Activated CD4-positive, alpha-beta memory T cell treated with anti-CD3 and anti-CD28 coated beads for 36 hours (primary cell): ENCODE measurements around the gene TMEM37. TPM values are rescaled to one million over a fixed set of nuclear protein-coding genes. Genes with fewer than 3 reads are reported as not detected.

Experiments
- CTCF ChIA-PET: fragments of 350-600 bp; sonication (Branson Sonifier 250); formaldehyde crosslinking; loops from one replicate; lab custom pipeline; 2021; ENCODE audit warnings: antibody characterized with exemption, inconsistent platforms; lab: Charles Lee
- POLR2A ChIA-PET: fragments of 350-600 bp; sonication (Branson Sonifier 250); formaldehyde crosslinking; loops from one replicate; lab custom pipeline; 2021; ENCODE audit warnings: antibody characterized with exemption; lab: Charles Lee
- DNase-seq: peaks from one replicate; pipeline ENCODE4 v3.0.0-alpha.2; 2020
- H3K27ac Mint-ChIP-seq: one replicate; pipeline ENCODE4 v1.8.0; 2021; ENCODE audit warnings: mixed read lengths
- H3K27me3 Mint-ChIP-seq: one replicate; pipeline ENCODE4 v1.8.0; 2021; ENCODE audit warnings: mixed read lengths
- H3K36me3 Mint-ChIP-seq: one replicate; pipeline ENCODE4 v1.8.0; 2021; ENCODE audit warnings: mixed read lengths
- H3K4me1 Mint-ChIP-seq: one replicate; pipeline ENCODE4 v1.8.0; 2021; ENCODE audit warnings: low read depth, mixed read lengths
- H3K4me3 Mint-ChIP-seq: one replicate; pipeline ENCODE4 v1.8.0; 2021; ENCODE audit warnings: mild to moderate bottlenecking, mixed read lengths
- H3K9me3 Mint-ChIP-seq: one replicate; pipeline ENCODE4 v1.8.0; 2021; ENCODE audit warnings: mixed read lengths
- intact Hi-C: fragments of 100-400 bp; cut with micrococcal nuclease; formaldehyde crosslinking; loops from one replicate; pipeline ENCODE4 v1.15.1; 2023
- total RNA-seq, 2 experiments: library from RNA; stranded (reverse); gene quantifications; one replicate each; pipeline ENCODE4 v1.2.3, GENCODE V29; 2021

TMEM37 gene
- total RNA-seq, 2 experiments from 2014 or later = not detected

- no peak overlapping the region for H3K27ac Mint-ChIP-seq
- ChIA-PET CTCF (no interaction called here), POLR2A (no interaction called here)
- no peaks in the 10 kb centered on the region for H3K36me3 Mint-ChIP-seq
- no peaks in the 10 kb centered on the region for H3K4me1 Mint-ChIP-seq
- H3K27me3 Mint-ChIP-seq = peaks cover 8% of the 10 kb centered on the region
- no peak overlapping the region for H3K4me3 Mint-ChIP-seq
- intact Hi-C loops = no loop called here
- H3K9me3 Mint-ChIP-seq = no peaks in the 10 kb centered on the region
- no peak for DNase-seq
These were observed 22.4 kb downstream of the TMEM37 start for GRCh38 chr2:119453972-119454593.

DNA sequence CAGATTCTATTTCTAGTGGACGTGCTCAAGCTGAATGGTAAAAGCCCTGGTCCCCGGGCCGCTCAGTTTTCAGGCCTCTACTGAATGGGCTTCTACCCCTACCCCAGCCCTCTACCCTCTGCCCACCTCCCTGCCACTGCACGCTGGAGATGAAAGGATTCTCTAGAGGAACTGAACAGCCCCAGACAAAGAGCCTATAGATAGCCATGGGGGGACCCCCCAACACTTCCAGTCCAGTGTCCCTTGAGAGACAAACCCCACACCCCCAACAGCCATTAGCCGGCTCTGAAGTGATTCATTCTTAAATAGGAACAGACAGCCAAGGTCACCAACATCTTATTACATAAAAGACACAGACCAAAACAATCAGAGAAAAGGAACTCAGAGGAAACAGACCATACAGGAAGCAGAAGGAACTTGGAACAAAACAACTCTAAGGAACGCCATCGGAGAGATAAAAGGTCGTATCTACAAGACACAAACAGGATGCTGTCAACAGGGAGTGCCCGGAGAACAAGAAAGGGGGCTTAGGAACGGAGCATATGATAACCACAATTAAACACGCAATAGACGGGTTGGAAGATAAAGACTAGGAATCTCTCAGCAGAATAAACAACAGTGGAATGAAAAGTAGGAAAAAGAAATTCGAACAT lies 23.5 kb downstream of the TMEM37 start:
- no peak overlapping the region for H3K4me3 Mint-ChIP-seq
- ChIA-PET CTCF (no interaction called here), POLR2A (no interaction called here)
- intact Hi-C loops = no loop called here
- peaks cover 4% of the 10 kb centered on the region for H3K27me3 Mint-ChIP-seq
- no peak for DNase-seq
- no peaks in the 10 kb centered on the region for H3K36me3 Mint-ChIP-seq
- no peaks in the 10 kb centered on the region for H3K9me3 Mint-ChIP-seq
- H3K27ac Mint-ChIP-seq = no peak overlapping the region
- H3K4me1 Mint-ChIP-seq = no peaks in the 10 kb centered on the region

GRCh38 chr2:119460076-119460475 lies 28.4 kb downstream of the TMEM37 start:
- DNase-seq = no peak
- H3K27ac Mint-ChIP-seq = no peak overlapping the region
- no peaks in the 10 kb centered on the region for H3K9me3 Mint-ChIP-seq
- H3K36me3 Mint-ChIP-seq = no peaks in the 10 kb centered on the region
- H3K4me3 Mint-ChIP-seq = no peak overlapping the region
- POLR2A ChIA-PET = no interaction called here
- H3K4me1 Mint-ChIP-seq = no peaks in the 10 kb centered on the region
- intact Hi-C loops = no loop called here
- CTCF ChIA-PET = interaction anchor here (2.3 kb wide), 1 partner anchor 16 kb away, joined by 7 read pairs; no protein-coding TSS in a partner anchor
- H3K27me3 Mint-ChIP-seq = no peaks in the 10 kb centered on the region

GRCh38 chr2:119461811-119462210 lies 30.2 kb downstream of the TMEM37 start:
- DNase-seq = no peak
- Mint-ChIP-seq H3K4me3 (no peak overlapping the region), H3K36me3 (no peaks in the 10 kb centered on the region), H3K27ac (no peak overlapping the region), H3K4me1 (no peaks in the 10 kb centered on the region), H3K27me3 (no peaks in the 10 kb centered on the region), H3K9me3 (no peaks in the 10 kb centered on the region)
- CTCF ChIA-PET = no interaction called here
- POLR2A ChIA-PET = interaction anchor here (0.9 kb wide), 1 partner anchor 94 kb away, joined by 3 read pairs; the partner anchor contains the start of genes C2orf76 and DBI
- intact Hi-C loops = no loop called here

GRCh38 chr2:119462574-119462973 lies 30.9 kb downstream of the TMEM37 start:
- DNase-seq = no peak
- Mint-ChIP-seq H3K27me3 (no peaks in the 10 kb centered on the region), H3K36me3 (no peaks in the 10 kb centered on the region), H3K27ac (no peak overlapping the region), H3K4me1 (no peaks in the 10 kb centered on the region), H3K9me3 (no peaks in the 10 kb centered on the region), H3K4me3 (no peak overlapping the region)
- intact Hi-C loops = no loop called here
- POLR2A ChIA-PET = no interaction called here
- CTCF ChIA-PET = no interaction called here

DNA sequence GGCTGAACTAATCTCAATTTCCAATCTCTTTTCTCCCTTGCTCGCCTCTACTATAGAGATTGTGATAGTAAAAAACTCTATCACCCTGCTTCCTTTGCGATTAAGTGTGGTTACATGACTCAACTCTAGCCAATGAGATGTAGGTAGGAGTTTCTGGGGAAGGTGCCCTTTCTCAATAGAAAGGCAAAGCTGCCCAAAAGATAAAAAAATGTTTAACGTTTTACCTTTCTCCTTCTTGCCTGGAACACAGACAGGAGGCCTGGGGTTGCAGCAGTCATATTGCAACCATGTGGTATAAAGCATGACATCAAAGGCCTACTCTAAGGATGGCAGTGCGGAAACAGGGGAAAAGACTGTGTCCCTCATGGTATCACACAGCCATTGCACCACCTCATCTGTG lies 31.5 kb downstream of the TMEM37 start:
- no peak overlapping the region for H3K4me3 Mint-ChIP-seq
- no peaks in the 10 kb centered on the region for H3K9me3 Mint-ChIP-seq
- POLR2A ChIA-PET = no interaction called here
- H3K4me1 Mint-ChIP-seq = no peaks in the 10 kb centered on the region
- H3K27ac Mint-ChIP-seq = no peak overlapping the region
- H3K27me3 Mint-ChIP-seq = no peaks in the 10 kb centered on the region
- peak; percentile 21 for DNase-seq
- intact Hi-C loops = no loop called here
- H3K36me3 Mint-ChIP-seq = no peaks in the 10 kb centered on the region
- CTCF ChIA-PET = no interaction called here

DNA sequence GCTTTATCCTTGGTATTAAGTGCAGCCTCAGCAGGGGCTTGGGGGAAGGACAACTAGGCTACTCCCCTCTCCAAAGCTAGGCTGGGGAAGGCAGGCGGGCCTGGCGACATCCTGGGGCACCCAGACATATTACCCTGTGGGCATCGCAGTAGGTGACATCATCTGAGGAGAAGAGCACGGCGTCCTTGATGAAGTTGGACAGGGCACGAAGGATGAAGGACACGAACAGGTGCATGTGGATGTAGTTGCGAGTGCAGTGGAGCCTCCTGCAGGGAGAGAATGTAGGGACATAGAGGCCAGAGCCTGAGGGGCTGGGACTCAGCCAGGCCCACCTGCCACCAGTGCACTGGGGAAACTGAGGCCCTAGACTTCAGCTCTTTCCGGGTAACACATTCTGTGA lies 32.3 kb downstream of the TMEM37 start:
- intact Hi-C loops = no loop called here
- H3K9me3 Mint-ChIP-seq = no peaks in the 10 kb centered on the region
- no peak overlapping the region for H3K4me3 Mint-ChIP-seq
- ChIA-PET POLR2A (no interaction called here), CTCF (no interaction called here)
- H3K27me3 Mint-ChIP-seq = peaks cover 1% of the 10 kb centered on the region
- H3K4me1 Mint-ChIP-seq = no peaks in the 10 kb centered on the region
- H3K36me3 Mint-ChIP-seq = no peaks in the 10 kb centered on the region
- no peak for DNase-seq
- H3K27ac Mint-ChIP-seq = no peak overlapping the region

- Mint-ChIP-seq H3K27ac (no peak overlapping the region), H3K27me3 (peaks cover 1% of the 10 kb centered on the region), H3K9me3 (no peaks in the 10 kb centered on the region), H3K4me1 (no peaks in the 10 kb centered on the region), H3K4me3 (no peak overlapping the region), H3K36me3 (no peaks in the 10 kb centered on the region)
- CTCF ChIA-PET = interaction anchor here (1.2 kb wide), 1 partner anchor 12 kb away, joined by 4 read pairs; no protein-coding TSS in a partner anchor
- intact Hi-C loops = no loop called here
- POLR2A ChIA-PET = no interaction called here
- DNase-seq = no peak
These were observed 33.3 kb downstream of the TMEM37 start for GRCh38 chr2:119464981-119465380.

DNA sequence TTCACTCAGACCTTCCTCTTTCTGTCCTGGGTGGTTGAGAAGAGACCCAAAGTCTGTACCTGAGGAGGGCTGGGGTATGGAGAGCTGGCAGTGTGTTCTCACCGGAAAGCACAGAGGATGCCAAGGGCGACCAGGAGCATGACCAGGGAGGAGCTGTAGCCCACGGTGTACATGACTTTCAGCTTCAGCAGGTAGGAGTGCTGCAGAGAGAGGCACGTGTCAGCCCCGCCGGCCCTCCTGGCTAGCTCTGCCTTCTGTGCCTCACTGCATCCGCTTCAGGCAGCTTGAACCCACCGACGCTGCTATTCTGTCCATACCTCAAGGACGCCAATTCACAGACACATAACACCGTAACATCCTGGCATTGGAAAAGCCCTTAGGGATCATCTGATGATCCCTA lies 34.0 kb downstream of the TMEM37 start:
- CTCF ChIA-PET = interaction anchor here (1.2 kb wide), 1 partner anchor 11 kb away, joined by 4 read pairs; no protein-coding TSS in a partner anchor
- no peak for DNase-seq
- Mint-ChIP-seq H3K4me1 (no peaks in the 10 kb centered on the region), H3K4me3 (no peak overlapping the region), H3K36me3 (no peaks in the 10 kb centered on the region), H3K27me3 (peaks cover 1% of the 10 kb centered on the region), H3K27ac (no peak overlapping the region), H3K9me3 (no peaks in the 10 kb centered on the region)
- intact Hi-C loops = no loop called here
- POLR2A ChIA-PET = no interaction called here

- ChIA-PET CTCF (no interaction called here), POLR2A (no interaction called here)
- H3K27me3 Mint-ChIP-seq = peaks cover 1% of the 10 kb centered on the region
- no peak for DNase-seq
- H3K36me3 Mint-ChIP-seq = no peaks in the 10 kb centered on the region
- H3K27ac Mint-ChIP-seq = no peak overlapping the region
- H3K4me3 Mint-ChIP-seq = no peak overlapping the region
- intact Hi-C loops = no loop called here
- no peaks in the 10 kb centered on the region for H3K9me3 Mint-ChIP-seq
- H3K4me1 Mint-ChIP-seq = no peaks in the 10 kb centered on the region
These were observed 34.7 kb downstream of the TMEM37 start for GRCh38 chr2:119466373-119466772.

DNA sequence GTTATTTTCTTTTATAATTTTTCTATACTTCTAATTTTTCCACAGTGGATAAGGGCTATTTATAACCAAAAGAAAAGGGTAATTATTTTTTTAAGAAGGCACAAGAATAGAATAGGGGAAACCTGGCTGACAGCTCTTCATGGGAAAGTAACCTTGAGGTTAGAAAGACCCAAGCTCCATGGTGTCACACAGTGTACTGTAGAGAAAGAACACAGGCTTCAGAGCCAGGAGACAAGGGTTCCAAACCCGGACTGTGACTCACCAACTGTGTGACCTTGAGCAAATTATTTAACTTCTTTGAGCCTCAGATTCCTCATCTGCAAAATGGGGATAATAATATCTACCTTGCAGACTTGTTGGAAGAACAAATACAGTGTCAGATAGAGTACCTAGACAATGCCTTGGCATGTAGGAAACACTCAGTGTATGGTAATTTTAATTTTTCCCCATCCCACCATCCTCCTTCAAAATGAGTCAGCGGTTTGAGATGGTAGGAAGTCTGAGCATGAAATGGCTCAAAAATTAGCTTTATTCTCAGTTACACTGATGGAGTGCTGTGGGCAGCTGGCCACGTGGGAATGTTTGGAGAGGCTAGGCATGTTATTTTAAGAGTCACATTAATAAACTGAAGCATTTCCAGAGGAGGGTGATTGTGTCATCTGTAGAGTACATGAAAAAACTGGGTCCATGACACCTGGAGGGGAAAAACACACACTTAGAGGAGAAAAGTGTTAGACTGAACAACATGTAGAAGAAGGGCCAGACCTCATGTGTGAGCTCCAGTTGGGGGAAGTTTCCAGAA lies 36.7 kb downstream of the TMEM37 start:
- POLR2A ChIA-PET = no interaction called here
- DNase-seq = no peak
- no peaks in the 10 kb centered on the region for H3K4me1 Mint-ChIP-seq

DNA sequence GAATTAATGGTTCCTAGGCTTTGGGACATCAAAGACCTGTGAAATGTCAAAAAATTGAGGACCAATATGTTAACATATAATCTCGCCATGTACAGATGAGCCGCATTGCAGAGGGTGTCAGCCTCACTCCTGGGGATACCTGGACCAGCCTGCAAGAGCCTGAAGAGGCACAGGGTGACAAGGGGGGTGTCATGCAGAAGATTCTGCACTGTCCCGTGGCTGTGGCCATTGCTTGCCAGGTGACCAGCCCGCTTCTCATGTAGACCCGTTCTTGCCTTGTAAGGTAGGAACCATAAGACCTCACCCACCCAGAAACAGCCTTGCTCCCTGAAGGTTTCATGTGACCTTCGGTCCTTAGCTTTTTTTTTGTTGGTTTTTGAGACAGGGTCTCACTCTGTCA lies 37.5 kb downstream of the TMEM37 start:
- H3K9me3 Mint-ChIP-seq = no peaks in the 10 kb centered on the region
- intact Hi-C loops = no loop called here
- H3K27me3 Mint-ChIP-seq = peaks cover 1% of the 10 kb centered on the region
- H3K4me3 Mint-ChIP-seq = no peak overlapping the region
- no peaks in the 10 kb centered on the region for H3K4me1 Mint-ChIP-seq
- H3K36me3 Mint-ChIP-seq = no peaks in the 10 kb centered on the region
- H3K27ac Mint-ChIP-seq = no peak overlapping the region
- no peak for DNase-seq
- POLR2A ChIA-PET = no interaction called here
- CTCF ChIA-PET = no interaction called here

More for the DNA sequence above, 36.7 kb downstream of the TMEM37 start:
- Mint-ChIP-seq H3K4me3 (no peak overlapping the region), H3K27me3 (peaks cover 1% of the 10 kb centered on the region), H3K9me3 (no peaks in the 10 kb centered on the region), H3K27ac (no peak overlapping the region), H3K36me3 (no peaks in the 10 kb centered on the region)
- CTCF ChIA-PET = interaction anchor here (1.1 kb wide), 1 partner anchor 9 kb away, joined by 3 read pairs; no protein-coding TSS in a partner anchor
- intact Hi-C loops = no loop called here
